GM21390 (cell line): Measurements from ENCODE around the gene YAF2.

ENCODE experiments used
- ATAC-seq: cut with Tn5 transposase; IDR thresholded peaks from one replicate; pipeline ENCODE4 v1.9.1; 2021; ENCODE audit not compliant: unreplicated experiment

Gene YAF2

GRCh38 chr12:42145552-42146215 lies 92.4 kb downstream of the YAF2 start:
- ATAC-seq = no peak

GRCh38 chr12:42145197-42145549 lies 92.9 kb downstream of the YAF2 start:
- no peak for ATAC-seq

GRCh38 chr12:42144408-42145196 lies 93.4 kb downstream of the YAF2 start, which contains the start of gene GXYLT1:
GXYLT1 (minus strand) TSS chr12:42144874; CDS start chr12:42144646, 228 bp downstream.
- peak; percentile 92 for ATAC-seq

GRCh38 chr12:42144158-42144407 lies 94.0 kb downstream of the YAF2 start:
- no peak for ATAC-seq

GRCh38 chr12:42143452-42144157 lies 94.4 kb downstream of the YAF2 start:
- ATAC-seq = peak; percentile 2

GRCh38 chr12:42141981-42142606 lies 96.0 kb downstream of the YAF2 start:
- no peak for ATAC-seq

GRCh38 chr12:42140901-42141300 lies 97.1 kb downstream of the YAF2 start:
- ATAC-seq = no peak

- ATAC-seq = no peak
These were observed 102.7 kb downstream of the YAF2 start for GRCh38 chr12:42135259-42135814.

- no peak for ATAC-seq
These were observed 107.2 kb downstream of the YAF2 start for GRCh38 chr12:42130672-42131402.

- ATAC-seq = no peak
These were observed 108.3 kb downstream of the YAF2 start for GRCh38 chr12:42129595-42130204.

- ATAC-seq = no peak
These were observed 109.2 kb downstream of the YAF2 start for GRCh38 chr12:42128888-42129287.

GRCh38 chr12:42128327-42128726 lies 109.7 kb downstream of the YAF2 start:
- no peak for ATAC-seq

GRCh38 chr12:42126963-42127362 lies 111.1 kb downstream of the YAF2 start:
- no peak for ATAC-seq

GRCh38 chr12:42125388-42125767 lies 112.7 kb downstream of the YAF2 start:
- no peak for ATAC-seq

GRCh38 chr12:42124764-42125387 lies 113.2 kb downstream of the YAF2 start:
- no peak for ATAC-seq

GRCh38 chr12:42119085-42119633 lies 118.9 kb downstream of the YAF2 start:
- ATAC-seq = no peak

- ATAC-seq = no peak
These were observed 119.7 kb downstream of the YAF2 start for GRCh38 chr12:42118136-42118879.

GRCh38 chr12:42109031-42109430 lies 129.0 kb downstream of the YAF2 start:
- no peak for ATAC-seq
